CD4-positive, alpha-beta T cell treated with Interleukin-6 for 4 hours (primary cell): ENCODE data around the gene MLLT6.

Source experiments
- DNase-seq: peaks from one replicate; pipeline ENCODE4 v3.0.0-alpha.2; 2020; ENCODE audit warnings: mixed read lengths

The MLLT6 gene

DNA sequence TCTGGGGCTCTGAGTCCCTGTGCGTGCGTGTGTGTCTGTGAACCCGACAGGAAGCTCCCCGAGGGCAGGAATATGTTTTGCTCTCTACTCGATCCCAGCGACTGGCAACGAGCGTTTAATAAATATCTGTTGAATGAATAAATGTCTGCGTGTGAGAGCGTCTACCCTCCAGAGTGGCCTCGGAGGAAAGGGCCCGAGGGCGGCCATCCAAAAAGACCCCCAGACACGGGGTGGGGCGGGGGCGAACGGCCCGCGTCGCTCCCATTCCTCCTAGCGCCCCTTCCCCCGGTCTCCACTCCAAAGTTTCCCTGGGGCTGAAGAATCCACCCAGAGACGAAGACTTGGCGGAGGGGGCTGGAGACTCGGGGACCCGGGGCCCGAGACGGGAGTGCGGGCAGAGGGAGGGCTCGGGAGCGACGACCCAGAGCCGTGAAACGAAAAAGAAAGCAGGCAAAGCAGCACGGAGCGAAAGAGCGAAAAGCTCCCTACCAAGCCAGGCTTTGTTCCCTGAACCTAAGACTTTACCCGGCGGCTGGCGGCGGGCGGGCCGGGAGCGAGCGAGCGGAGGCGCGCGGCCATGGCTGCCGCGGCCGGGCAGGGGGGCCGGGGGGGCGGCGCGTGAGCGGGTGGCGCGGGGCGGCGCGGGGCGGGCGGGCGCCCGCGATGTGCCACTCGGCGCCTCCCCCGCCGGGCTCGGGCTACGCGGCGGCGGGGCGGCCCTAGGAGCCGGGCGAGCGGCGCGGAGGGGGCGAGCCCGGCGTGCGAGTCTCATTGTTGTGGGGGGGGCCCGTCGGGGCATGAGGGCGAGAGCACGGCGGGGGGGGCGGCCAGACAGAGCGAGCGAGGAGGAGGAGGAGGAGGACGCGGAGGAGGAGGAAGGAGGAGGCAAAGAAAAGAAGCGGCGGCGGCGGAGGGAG, at the start of gene MLLT6:
Gene MLLT6 (plus strand): TSS at position 668 of the 917 bp plus-strand sequence. CDS start 360 bp downstream, outside the sequence.
- DNase-seq: peak; percentile 82

GRCh38 chr17:38656959-38657823, 47.9 kb upstream of the MLLT6 start:
- no peak for DNase-seq

- no peak for DNase-seq
Measured at GRCh38 chr17:38657824-38658740, 47.0 kb upstream of the MLLT6 start.

DNA sequence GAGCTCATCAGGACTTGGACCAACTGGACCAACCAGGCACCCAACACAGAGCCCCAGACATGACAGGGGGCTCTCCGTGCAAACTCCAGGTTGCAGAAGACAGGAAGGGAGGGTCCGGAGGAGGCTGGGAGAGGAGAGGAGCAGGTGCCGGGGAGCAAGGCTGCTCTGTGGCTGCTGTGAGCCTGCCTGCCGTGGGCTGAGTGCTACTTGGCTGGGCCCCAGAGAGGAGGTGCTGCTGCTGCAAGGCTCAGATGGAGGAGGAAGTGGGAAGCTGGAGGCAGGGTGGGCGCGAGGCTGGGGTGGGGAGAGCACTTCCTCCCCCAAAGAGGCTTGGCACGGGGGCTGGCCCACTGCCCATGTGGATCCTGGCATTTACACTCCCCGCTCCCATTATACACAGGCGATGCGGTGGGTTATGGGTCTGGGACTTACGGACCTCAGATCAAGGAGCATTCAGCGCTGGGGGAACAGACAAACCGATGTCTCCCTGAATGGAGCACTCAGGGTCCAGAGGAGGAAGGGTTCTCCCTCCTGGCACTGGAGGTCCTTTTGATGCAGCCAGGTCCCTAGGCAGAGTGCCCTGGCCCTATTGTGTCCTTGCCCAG, 46.2 kb upstream of the MLLT6 start:
- DNase-seq: no peak

GRCh38 chr17:38659415-38659814, 45.7 kb upstream of the MLLT6 start:
- no peak for DNase-seq

GRCh38 chr17:38660097-38661025, 44.7 kb upstream of the MLLT6 start:
- no peak for DNase-seq

DNA sequence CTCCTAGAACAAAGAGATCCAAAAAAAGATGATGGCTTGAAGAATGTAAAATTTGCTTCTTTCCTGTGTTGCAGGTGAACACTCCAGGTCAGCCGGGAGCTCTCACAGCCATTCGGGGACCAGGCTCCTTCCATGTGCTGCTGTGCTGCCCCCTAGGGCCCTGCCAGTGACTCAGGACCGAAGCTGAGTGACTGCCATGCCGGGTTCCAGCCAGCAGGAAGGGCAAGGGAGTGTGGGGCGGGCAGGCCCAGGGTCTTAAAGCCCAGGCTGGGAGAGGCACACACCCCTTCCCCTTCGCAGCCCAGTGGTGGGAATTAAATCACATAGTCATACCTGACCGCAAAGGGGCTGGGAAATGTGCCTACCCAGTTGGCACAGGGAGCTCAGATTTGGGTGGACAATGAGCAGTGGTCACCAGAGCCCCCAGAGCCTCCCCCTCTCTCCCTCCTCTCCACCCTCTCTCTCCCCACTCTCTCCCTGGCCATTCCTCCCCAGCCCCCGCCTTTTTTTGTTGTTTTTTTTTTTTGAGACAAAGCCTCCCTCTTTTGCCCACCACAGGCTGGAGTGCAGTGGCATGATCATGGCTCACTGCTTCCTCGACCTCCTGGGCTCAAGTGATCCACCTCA, 41.8 kb upstream of the MLLT6 start:
- DNase-seq: peak; percentile 50

- DNase-seq: no peak
Measured at GRCh38 chr17:38663964-38664644, 41.0 kb upstream of the MLLT6 start.

GRCh38 chr17:38667099-38667786, 37.8 kb upstream of the MLLT6 start:
- DNase-seq: peak; percentile 60

- DNase-seq: no peak
Measured at GRCh38 chr17:38667787-38668122, 37.3 kb upstream of the MLLT6 start.

GRCh38 chr17:38669520-38669919, 35.6 kb upstream of the MLLT6 start:
- no peak for DNase-seq

- no peak for DNase-seq
Measured at GRCh38 chr17:38671939-38672720, 32.9 kb upstream of the MLLT6 start.

DNA sequence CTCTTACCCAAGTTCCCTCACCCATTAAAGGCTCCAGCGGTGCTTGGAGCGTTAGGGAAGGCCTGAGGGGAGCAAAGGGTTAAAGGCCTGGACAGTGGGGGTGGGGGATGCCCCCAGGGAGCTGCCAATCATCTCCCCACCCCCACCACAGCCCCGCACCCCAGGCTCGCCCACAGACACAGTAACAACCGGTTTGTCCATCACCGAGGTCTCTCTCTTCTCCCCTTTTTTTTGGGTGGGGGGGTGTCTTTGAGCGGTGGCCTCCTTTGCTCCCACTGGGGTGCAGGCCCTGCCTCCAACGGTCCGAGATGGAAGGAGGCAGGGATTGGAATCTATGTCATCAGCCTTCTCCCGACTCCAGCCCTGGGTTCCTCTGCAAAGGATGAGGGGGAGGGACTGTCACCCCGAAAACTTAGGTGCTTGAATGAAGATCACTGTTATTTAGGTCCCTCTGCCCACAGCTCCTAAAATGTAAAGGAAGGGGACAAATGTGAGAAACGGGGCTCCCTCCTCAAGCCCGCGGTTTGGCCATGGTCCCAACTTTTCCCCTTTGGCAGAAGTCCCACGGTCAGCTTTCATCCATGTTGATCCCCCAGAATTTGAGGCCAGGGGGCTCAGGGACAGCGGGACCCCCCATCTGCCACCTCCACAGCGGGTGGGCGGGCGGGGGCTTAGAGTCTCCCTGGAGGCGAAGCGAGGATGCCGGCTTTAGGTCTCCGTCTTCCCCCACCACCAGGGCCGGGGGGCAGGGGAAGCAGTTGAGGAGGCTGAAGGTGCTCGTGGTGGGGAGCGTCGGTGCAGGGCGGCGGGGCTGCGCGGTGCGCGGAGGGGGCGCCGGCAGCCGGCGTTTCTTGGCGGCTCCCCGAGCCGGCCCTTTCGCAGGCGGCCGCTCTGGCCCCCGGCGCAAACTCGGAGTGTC, 32.0 kb upstream of the MLLT6 start:
- DNase-seq: no peak

- no peak for DNase-seq
Measured at GRCh38 chr17:38673707-38674013, 31.4 kb upstream of the MLLT6 start.

DNA sequence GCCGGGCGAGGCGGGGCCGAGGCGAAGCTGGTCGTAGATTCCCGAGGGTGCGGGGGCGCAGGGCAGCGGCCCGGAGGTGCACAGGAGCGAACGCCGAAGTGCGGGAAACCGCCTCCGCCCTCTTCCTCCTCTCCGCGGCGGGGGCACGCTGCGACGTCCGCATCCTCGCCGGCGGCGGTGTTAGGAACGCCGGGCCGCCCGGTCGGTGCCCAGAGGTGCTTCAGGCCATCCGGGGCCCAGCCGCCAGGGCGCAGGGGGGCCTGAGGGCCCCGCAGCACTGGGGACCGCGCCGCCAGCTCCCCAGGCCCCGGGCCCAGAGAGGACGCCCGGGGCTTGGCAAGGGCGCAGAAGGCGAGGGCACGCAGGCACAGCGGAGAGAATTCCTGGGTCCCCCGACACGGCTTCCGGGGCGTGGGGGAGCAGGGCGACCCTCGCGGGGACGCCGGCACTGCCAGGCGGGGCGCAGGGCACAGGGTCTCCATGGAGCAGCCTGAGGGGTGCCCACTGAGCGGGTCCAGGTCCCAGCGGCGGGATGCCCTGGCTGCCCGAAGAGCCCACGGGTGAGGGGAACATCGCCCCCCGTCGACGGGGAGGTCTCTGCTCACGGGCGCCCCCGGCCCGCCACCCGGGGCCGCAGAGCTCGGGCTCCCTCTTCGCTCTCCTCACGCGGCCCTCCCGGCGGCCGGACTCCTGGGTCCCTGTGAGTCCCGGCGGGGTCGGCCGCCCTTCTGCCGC, 30.9 kb upstream of the MLLT6 start:
- DNase-seq: peak; percentile 32

- peak; percentile 93 for DNase-seq
Measured at GRCh38 chr17:38674749-38675615, 30.1 kb upstream of the MLLT6 start, which contains the start of gene EPOP. EPOP (minus strand) TSS chr17:38674957; CDS start chr17:38674495, 462 bp downstream.
